Inflammatory macrophage treated with lipopolysaccharide for 4 hours (primary cell): ENCODE results near the gene IMPDH1.
A peak's percentile ranks its signal among the peaks of the same experiment; 100 is the strongest.
"Not testable (repeated sequence)": the region's sequence is repeated elsewhere in the genome, so short reads cannot be mapped to it uniquely, and the experiment has no call there.

Source experiments
- DNase-seq: peaks from one replicate; pipeline ENCODE4 v3.0.0-alpha.2; 2020

IMPDH1 gene

GRCh38 chr7:128409596-128410450 is at the start of gene IMPDH1:
Gene IMPDH1, minus strand, starts transcription at chr7:128409982. Its CDS starts 81 bp downstream, at chr7:128409901.
- peak; percentile 80 for DNase-seq

GRCh38 chr7:128459394-128459878 is 49.7 kb upstream of the IMPDH1 start:
- peak; percentile 71 for DNase-seq

GRCh38 chr7:128458956-128459355 is 49.2 kb upstream of the IMPDH1 start:
- no peak for DNase-seq

- DNase-seq, result not testable (repeated sequence)
Measured at GRCh38 chr7:128457385-128457784, 47.6 kb upstream of the IMPDH1 start.

- DNase-seq, result no peak
Measured at GRCh38 chr7:128456255-128456725, 46.5 kb upstream of the IMPDH1 start.

GRCh38 chr7:128455543-128456254 is 45.9 kb upstream of the IMPDH1 start, which contains the start of gene HILPDA:
Gene HILPDA, plus strand, starts transcription at chr7:128455878. Its CDS starts 1,391 bp downstream, at chr7:128457269.
- peak; percentile 99 for DNase-seq

GRCh38 chr7:128454808-128455542 is 45.2 kb upstream of the IMPDH1 start:
- DNase-seq, result peak; percentile 56

- DNase-seq, result no peak
Measured at GRCh38 chr7:128453836-128454804, 44.3 kb upstream of the IMPDH1 start.

GRCh38 chr7:128452552-128452951 is 42.8 kb upstream of the IMPDH1 start:
- no peak for DNase-seq

- DNase-seq, result no peak
Measured at GRCh38 chr7:128450913-128451312, 41.1 kb upstream of the IMPDH1 start.

GRCh38 chr7:128450409-128450808 is 40.6 kb upstream of the IMPDH1 start:
- DNase-seq, result peak; percentile 71

GRCh38 chr7:128448751-128449302 is 39.0 kb upstream of the IMPDH1 start:
- peak; percentile 68 for DNase-seq

- DNase-seq, result no peak
Measured at GRCh38 chr7:128447941-128448564, 38.3 kb upstream of the IMPDH1 start.

GRCh38 chr7:128446306-128446705 is 36.5 kb upstream of the IMPDH1 start:
- no peak for DNase-seq

- DNase-seq, result no peak
Measured at GRCh38 chr7:128443831-128444600, 34.2 kb upstream of the IMPDH1 start.

GRCh38 chr7:128442356-128442755 is 32.6 kb upstream of the IMPDH1 start:
- DNase-seq, result no peak

- DNase-seq, result peak; percentile 88
Measured at GRCh38 chr7:128437426-128438332, 27.9 kb upstream of the IMPDH1 start.

- no peak for DNase-seq
Measured at GRCh38 chr7:128435327-128435686, 25.5 kb upstream of the IMPDH1 start.
